Heart left ventricle (tissue), 16 donors: ENCODE measurements around the gene ST3GAL2. TPM values are rescaled to one million over a fixed set of nuclear protein-coding genes. Genes with fewer than 3 reads are reported as not detected.

Source experiments
- ATAC-seq, 4 donors: fragments of 200-7000 bp; cut with Tn5 transposase; one replicate each; pipeline ENCODE4 v1.9.1; 2020 to 2022; ENCODE audit warnings: moderate library complexity in 4 of 4, mild to moderate bottlenecking in 3 of 4, moderate number of reproducible peaks in 1 of 4
- DNase-seq, 5 donors: peaks; one replicate each; pipeline ENCODE4 v3.0.0-alpha.2; 2020
- H3K27ac ChIP-seq, 12 donors: fragments of 200-600 bp; sonication (generic) in 4 of 12; one replicate each; pipeline versions ENCODE4 v1.5.0 to v1.8.0; 2016 to 2022; ENCODE audit warnings: mild to moderate bottlenecking in 2 of 12
- H3K27me3 ChIP-seq, 9 donors: fragments of 200-600 bp; sonication (generic) in 2 of 9; one replicate each; pipeline versions ENCODE4 v1.5.1 to v1.8.0; 2016 to 2022; ENCODE audit warnings: mild to moderate bottlenecking in 3 of 9
- H3K36me3 ChIP-seq, 9 donors: fragments of 200-600 bp; sonication (generic) in 2 of 9; one replicate each; pipeline versions ENCODE4 v1.5.0 to v1.8.0; 2018 to 2022; ENCODE audit warnings: mild to moderate bottlenecking in 2 of 9
- H3K4me1 ChIP-seq, 12 donors: fragments of 200-600 bp; sonication (generic) in 4 of 12; one replicate each; pipeline versions ENCODE4 v1.5.0 to v1.8.0; 2016 to 2022; ENCODE audit warnings: mild to moderate bottlenecking in 3 of 12
- H3K4me3 ChIP-seq, 12 donors: fragments of 200-600 bp; sonication (generic) in 4 of 12; one replicate each; pipeline versions ENCODE4 v1.5.0 to v1.8.0; 2017 to 2022; ENCODE audit warnings: mild to moderate bottlenecking in 9 of 12, moderate library complexity in 4 of 12
- H3K9me3 ChIP-seq, 12 donors: fragments of 200-600 bp; sonication (generic) in 4 of 12; one replicate each; pipeline versions ENCODE4 v1.5.0 to v1.8.0; 2016 to 2022; ENCODE audit warnings: mild to moderate bottlenecking in 1 of 12
- POLR2A ChIP-seq, 2 donors: fragments of 450-650 bp; IDR thresholded peaks; one replicate each; pipeline ENCODE4 v1.6.1; 2017; ENCODE audit warnings: antibody characterized with exemption in 2 of 2, mild to moderate bottlenecking in 2 of 2, moderate library complexity in 2 of 2
- WGBS, 4 donors: extraction: QIAGEN DNeasy Blood & Tissue Kit in 2 of 4; methylation state at CpG; one replicate each; pipeline versions ENCODE4 v1.1.5 to v1.1.7; 2013 to 2018; 5-methylcytosine and 5-hydroxymethylcytosine counted together
- intact Hi-C, 10 donors: fragments of 100-400 bp; cut with DNase I; formaldehyde crosslinking; loops; one replicate each; pipeline versions ENCODE4 v1.11.1 to v1.14.2; 2022
- polyA plus RNA-seq, 2 donors: library from polyadenylated mRNA; stranded (reverse); fragments of 200-250 nt; gene quantifications; one replicate each; pipeline ENCODE4 v1.2.3, GENCODE V29; 2013
- total RNA-seq, 9 donors: library from RNA; depleted of rRNA in 2 of 9; stranded (reverse); fragments of >200 nt in 2 of 9; fragmentation: NEBNext Ultra II Directional in 3 of 9; extraction: Animal tissue kit (Norgen Biotek cat#: 25700) in 3 of 9; gene quantifications; one replicate each; pipeline versions ENCODE4 v1.1.0 to v1.2.4, GENCODE V29; 2016 to 2023
- TF ChIP-seq, protein P1 (sequence below), 12 donors: fragments of 200-600 bp; sonication (generic) in 4 of 12; IDR thresholded peaks; one replicate each; pipeline versions ENCODE4 v1.5.0 to v1.8.0; 2018 to 2022; ENCODE audit warnings: antibody characterized with exemption in 12 of 12, mild to moderate bottlenecking in 5 of 12
- donor health status: ischemic (EF 13 %, LVEDD 7.1; RV severe dilation, severe dysfunction).
- donor health status: healthy with polysubstance abuse.
- donor health status: DM: no; HTN: yes; CAD: no.
- donor health status: DM: no; HTN: no; CAD: no.
- donor health status: ischemic (EF 25% LVEDD 6.9; RV normal size, moderate dysfunction).
- donor health status: ischemic (EF 25% LVEDD 5.7; RV mildly dilated, moderate dysfunction).
- donor health status: healthy.
- donor health status: DM: yes; HTN: yes; CAD: no.
- donor health status: ischemic (EF 35%, LVEDD 5.7; RV mildly dilated, moderate dysfunction).
- donor health status: nonischemic (EF 11% LVEDD 7.7; RV severe dilation, severe dysfunction).
- donor health status: DM: yes; HTN: yes; CAD: no.
- donor health status: PGD.
- donor health status: ischemic (EF 29% LVEDD 5.4; RV normal size, mild dysfunction).
- donor health status: nonischemic (EF 23%, LVEDD 6.1; RV moderate dilation, normal function).

The ST3GAL2 gene
- total and polyA plus RNA-seq, 11 donors, result 8.4 to 44.6 (median 20.1) TPM

DNA sequence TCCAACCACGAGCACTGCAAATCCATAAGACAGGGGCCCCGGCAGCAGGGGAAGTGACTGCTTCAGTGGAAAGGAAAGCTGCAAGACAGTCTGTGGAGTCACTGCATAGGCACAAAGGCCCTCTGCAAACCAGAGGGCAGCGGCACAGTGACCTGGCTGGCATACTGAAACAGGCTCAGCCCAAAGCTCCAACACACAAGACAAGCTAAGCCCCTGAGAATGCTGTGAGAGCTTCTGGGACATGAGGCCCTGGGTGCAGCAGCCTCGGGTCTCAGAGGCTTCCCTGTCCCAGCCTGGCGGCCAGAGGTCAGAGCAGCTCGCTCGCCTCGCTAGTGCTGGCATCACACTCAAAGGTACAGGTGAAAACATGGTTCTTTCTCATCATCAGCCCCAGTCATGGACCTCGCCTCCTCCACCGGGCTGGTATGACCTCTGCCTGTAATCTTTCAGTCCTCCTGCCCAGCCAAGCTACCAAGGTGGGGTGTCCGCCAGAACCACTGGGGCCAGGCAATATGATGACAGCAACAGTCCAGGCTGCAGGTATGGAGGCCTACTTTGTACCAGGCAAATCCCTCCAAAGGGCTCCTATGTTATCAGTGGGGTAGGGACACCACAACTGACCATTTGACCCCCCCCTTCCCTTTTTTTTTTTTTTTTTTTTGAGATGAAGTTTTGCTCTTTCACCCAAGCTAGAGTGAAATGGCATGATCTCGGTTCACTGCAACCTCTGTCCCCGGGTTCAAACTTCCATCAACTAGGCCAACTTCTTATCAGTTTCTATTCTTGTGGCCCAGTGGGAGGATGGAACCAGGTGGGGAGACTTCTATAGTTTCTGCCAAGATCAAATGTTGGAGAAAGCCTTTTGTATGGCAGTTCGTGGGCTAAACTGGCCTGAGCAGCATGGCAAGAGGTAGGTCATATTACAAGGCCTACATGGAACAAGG, 19.2 kb downstream of the ST3GAL2 start:
- H3K36me3 ChIP-seq, result peaks cover 0 to 3% (median 2%) of the 10 kb centered on the region in 9 donors
- WGBS, 4 donors, result 65 to 79% (median 69%) methylated on average over 9 to 14 of the region's 14 CpGs
- TF ChIP-seq, protein P1, sequence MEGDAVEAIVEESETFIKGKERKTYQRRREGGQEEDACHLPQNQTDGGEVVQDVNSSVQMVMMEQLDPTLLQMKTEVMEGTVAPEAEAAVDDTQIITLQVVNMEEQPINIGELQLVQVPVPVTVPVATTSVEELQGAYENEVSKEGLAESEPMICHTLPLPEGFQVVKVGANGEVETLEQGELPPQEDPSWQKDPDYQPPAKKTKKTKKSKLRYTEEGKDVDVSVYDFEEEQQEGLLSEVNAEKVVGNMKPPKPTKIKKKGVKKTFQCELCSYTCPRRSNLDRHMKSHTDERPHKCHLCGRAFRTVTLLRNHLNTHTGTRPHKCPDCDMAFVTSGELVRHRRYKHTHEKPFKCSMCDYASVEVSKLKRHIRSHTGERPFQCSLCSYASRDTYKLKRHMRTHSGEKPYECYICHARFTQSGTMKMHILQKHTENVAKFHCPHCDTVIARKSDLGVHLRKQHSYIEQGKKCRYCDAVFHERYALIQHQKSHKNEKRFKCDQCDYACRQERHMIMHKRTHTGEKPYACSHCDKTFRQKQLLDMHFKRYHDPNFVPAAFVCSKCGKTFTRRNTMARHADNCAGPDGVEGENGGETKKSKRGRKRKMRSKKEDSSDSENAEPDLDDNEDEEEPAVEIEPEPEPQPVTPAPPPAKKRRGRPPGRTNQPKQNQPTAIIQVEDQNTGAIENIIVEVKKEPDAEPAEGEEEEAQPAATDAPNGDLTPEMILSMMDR (IDR thresholded peaks at IDR 0.05), result no peak
- TF ChIP-seq POLR2A (IDR thresholded peaks at IDR 0.05), result no peak
- peaks cover 0 to 69% (median 45%) of the 10 kb centered on the region in 12 donors for H3K4me1 ChIP-seq
- H3K4me3 ChIP-seq, result no peak overlapping the region
- intact Hi-C loops, result no loop called here
- H3K9me3 ChIP-seq, result no peaks in the 10 kb centered on the region
- no peaks in the 10 kb centered on the region for H3K27me3 ChIP-seq
- peak overlapping the region in 4 of 12 donors; percentile 38 to 74 (median 44) for H3K27ac ChIP-seq
- ATAC-seq (no peak), DNase-seq (no peak)

GRCh38 chr16:70418993-70419318, 19.9 kb downstream of the ST3GAL2 start:
- no peaks in the 10 kb centered on the region for H3K9me3 ChIP-seq
- 70 to 100% (median 80%) methylated on average over 2 to 5 of the region's 5 CpGs for WGBS, 4 donors
- intact Hi-C loops, result no loop called here
- no peaks in the 10 kb centered on the region for H3K36me3 ChIP-seq
- H3K27me3 ChIP-seq, result no peaks in the 10 kb centered on the region
- H3K27ac ChIP-seq, result peak overlapping the region in 2 of 12 donors; percentile 16 to 38
- ATAC-seq (no peak), DNase-seq (no peak)
- peaks cover 0 to 69% (median 46%) of the 10 kb centered on the region in 12 donors for H3K4me1 ChIP-seq
- TF ChIP-seq, protein P1 (IDR thresholded peaks at IDR 0.05), result no peak
- TF ChIP-seq POLR2A (IDR thresholded peaks at IDR 0.05), result no peak
- H3K4me3 ChIP-seq, result no peak overlapping the region

GRCh38 chr16:70418274-70418992, 20.5 kb downstream of the ST3GAL2 start:
- DNase-seq (no peak), ATAC-seq (no peak)
- WGBS, 4 donors, result 67 to 82% (median 70%) methylated on average over 13 of the region's 13 CpGs
- Histone ChIP-seq H3K27ac (peak overlapping the region in 2 of 12 donors; percentile 16 to 38), H3K36me3 (no peaks in the 10 kb centered on the region), H3K4me3 (no peak overlapping the region), H3K27me3 (no peaks in the 10 kb centered on the region), H3K9me3 (no peaks in the 10 kb centered on the region), H3K4me1 (peaks cover 0 to 70% (median 46%) of the 10 kb centered on the region in 12 donors)
- TF ChIP-seq POLR2A (IDR thresholded peaks at IDR 0.05), result no peak
- TF ChIP-seq, protein P1 (IDR thresholded peaks at IDR 0.05), result no peak
- intact Hi-C loops, result no loop called here

- Histone ChIP-seq H3K4me1 (peaks cover 0 to 63% (median 41%) of the 10 kb centered on the region in 12 donors), H3K4me3 (no peak overlapping the region), H3K27me3 (no peaks in the 10 kb centered on the region), H3K36me3 (peaks cover 0 to 4% (median 0%) of the 10 kb centered on the region in 9 donors), H3K9me3 (no peaks in the 10 kb centered on the region), H3K27ac (no peak overlapping the region)
- ATAC-seq (no peak), DNase-seq (no peak)
- whole genome bisulfite sequencing, 4 donors, result 73 to 74% (median 74%) methylated on average over 6 to 7 of the region's 7 CpGs
- TF ChIP-seq, protein P1 (IDR thresholded peaks at IDR 0.05), result no peak
- TF ChIP-seq POLR2A (IDR thresholded peaks at IDR 0.05), result no peak
- intact Hi-C loops, result no loop called here
Observed at GRCh38 chr16:70417661-70418060, 21.2 kb downstream of the ST3GAL2 start.
